ENCODE results near the gene SYNJ1.
A peak's percentile ranks its signal among the peaks of the same experiment; 100 is the strongest.

The SYNJ1 gene

DNA sequence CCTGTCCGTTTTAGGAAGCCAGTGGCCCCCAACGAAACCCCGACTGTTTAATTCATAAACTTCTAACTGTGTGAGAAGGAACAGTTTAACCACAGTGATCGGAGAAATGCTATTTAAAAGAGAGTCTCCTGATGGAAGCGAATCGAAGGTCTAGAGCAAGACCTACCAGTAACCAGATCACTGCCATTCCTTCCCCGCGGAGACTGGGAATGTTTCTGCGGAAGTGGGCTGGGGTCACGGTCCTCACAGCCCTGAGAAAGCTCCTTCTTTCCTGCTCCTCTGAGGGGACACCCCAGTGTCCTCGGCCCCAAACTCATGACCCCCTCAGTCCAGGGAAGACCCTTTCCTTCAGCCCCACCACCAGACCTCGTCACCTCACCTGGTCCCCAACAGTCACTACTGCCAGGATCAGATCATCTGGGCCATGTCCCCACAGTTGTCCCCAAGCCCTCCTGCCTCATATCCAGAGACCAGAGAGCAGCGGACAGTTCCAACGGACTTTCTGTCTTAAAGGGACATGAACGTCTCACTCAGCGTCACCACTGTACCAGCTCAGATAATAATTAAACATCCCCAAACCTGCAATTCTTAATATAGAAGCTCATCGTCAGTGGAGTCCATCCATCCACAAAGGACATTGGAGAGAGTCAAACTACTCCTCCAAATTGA, 142.6 kb downstream of the SYNJ1 start, which contains the start of gene TCP10L:
TSS of gene TCP10L (minus strand) at position 482 of the 669 bp plus-strand sequence. CDS start 1,219 bp downstream, outside the sequence.
- no peak within 1 kb of the TSS for H3K27ac ChIP-seq (ENCODE audit: low read depth in 2 of 2, low read length in 2 of 2)
- H3K4me1 ChIP-seq (ENCODE audit: control insufficient read depth in 2 of 2, insufficient read depth in 2 of 2, low read length in 2 of 2): no peaks in the 10 kb centered on the region
- H3K27me3 ChIP-seq (ENCODE audit: control insufficient read depth in 2 of 2, insufficient read depth in 2 of 2, low read length in 2 of 2): no peaks in the 10 kb centered on the region
- H3K4me3 ChIP-seq (ENCODE audit: low read length in 2 of 2): no peak within 1 kb of the TSS
- H3K9ac ChIP-seq (ENCODE audit: low read depth in 1 of 2, low read length in 2 of 2): peak within 1 kb of the TSS in 1 of 2 donors; percentile 17
- no peaks in the 10 kb centered on the region for H3K9me3 ChIP-seq (ENCODE audit: control insufficient read depth in 2 of 2, low read length in 2 of 2)
- H3K36me3 ChIP-seq (ENCODE audit: control insufficient read depth in 2 of 2, insufficient read depth in 2 of 2, low read length in 2 of 2): no peaks in the 10 kb centered on the region

DNA sequence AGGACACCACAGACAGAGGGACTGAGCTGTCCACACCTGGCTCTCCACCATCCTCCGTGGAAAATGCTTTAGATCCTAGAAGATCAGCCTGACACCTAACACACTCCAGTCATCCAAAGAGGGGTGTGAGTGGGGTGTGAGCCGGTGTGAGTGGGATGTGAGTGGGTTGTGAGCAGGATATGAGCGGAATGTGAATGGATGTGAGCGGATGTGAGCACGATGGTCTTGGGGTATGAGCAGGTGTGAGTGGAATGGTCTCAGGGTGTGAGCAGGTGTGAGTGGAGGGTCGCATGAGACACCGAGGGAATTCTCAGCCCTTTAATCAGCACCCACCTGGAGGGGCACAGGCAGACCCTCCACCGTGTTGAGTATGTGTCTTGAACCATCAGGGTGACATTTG, 143.3 kb downstream of the SYNJ1 start:
- no peaks in the 10 kb centered on the region for H3K9me3 ChIP-seq (ENCODE audit: control insufficient read depth in 2 of 2, low read length in 2 of 2)
- H3K4me3 ChIP-seq (ENCODE audit: low read length in 2 of 2): no peak overlapping the region
- H3K4me1 ChIP-seq (ENCODE audit: control insufficient read depth in 2 of 2, insufficient read depth in 2 of 2, low read length in 2 of 2): no peaks in the 10 kb centered on the region
- no peaks in the 10 kb centered on the region for H3K27me3 ChIP-seq (ENCODE audit: control insufficient read depth in 2 of 2, insufficient read depth in 2 of 2, low read length in 2 of 2)
- H3K27ac ChIP-seq (ENCODE audit: low read depth in 2 of 2, low read length in 2 of 2): no peak overlapping the region
- H3K36me3 ChIP-seq (ENCODE audit: control insufficient read depth in 2 of 2, insufficient read depth in 2 of 2, low read length in 2 of 2): no peaks in the 10 kb centered on the region
- H3K9ac ChIP-seq (ENCODE audit: low read depth in 1 of 2, low read length in 2 of 2): no peak overlapping the region

DNA sequence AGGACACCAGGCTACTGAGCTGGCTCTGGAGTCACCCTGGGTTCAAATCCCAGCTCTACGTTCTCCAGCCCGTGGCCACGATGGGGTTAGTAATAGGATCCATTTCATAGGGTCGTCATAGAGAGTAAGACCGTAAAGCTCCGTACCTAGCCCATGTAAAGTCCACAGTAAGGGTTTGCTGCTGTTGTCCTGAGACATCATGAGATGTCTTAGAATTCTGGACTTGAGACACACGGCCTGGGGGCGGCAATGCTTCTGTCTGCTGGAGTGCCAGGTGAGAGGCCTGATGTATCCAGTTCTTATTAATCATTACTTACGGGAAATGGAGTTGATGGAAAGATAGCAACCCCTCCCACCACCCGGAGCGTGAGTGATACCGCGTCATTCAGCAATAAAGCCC, 146.1 kb downstream of the SYNJ1 start:
- Histone ChIP-seq H3K4me1 (ENCODE audit: control insufficient read depth in 2 of 2, insufficient read depth in 2 of 2, low read length in 2 of 2) (no peaks in the 10 kb centered on the region), H3K9ac (ENCODE audit: low read depth in 1 of 2, low read length in 2 of 2) (no peak overlapping the region), H3K9me3 (ENCODE audit: control insufficient read depth in 2 of 2, low read length in 2 of 2) (no peaks in the 10 kb centered on the region), H3K36me3 (ENCODE audit: control insufficient read depth in 2 of 2, insufficient read depth in 2 of 2, low read length in 2 of 2) (no peaks in the 10 kb centered on the region), H3K4me3 (ENCODE audit: low read length in 2 of 2) (no peak overlapping the region), H3K27me3 (ENCODE audit: control insufficient read depth in 2 of 2, insufficient read depth in 2 of 2, low read length in 2 of 2) (no peaks in the 10 kb centered on the region), H3K27ac (ENCODE audit: low read depth in 2 of 2, low read length in 2 of 2) (no peak overlapping the region)

DNA sequence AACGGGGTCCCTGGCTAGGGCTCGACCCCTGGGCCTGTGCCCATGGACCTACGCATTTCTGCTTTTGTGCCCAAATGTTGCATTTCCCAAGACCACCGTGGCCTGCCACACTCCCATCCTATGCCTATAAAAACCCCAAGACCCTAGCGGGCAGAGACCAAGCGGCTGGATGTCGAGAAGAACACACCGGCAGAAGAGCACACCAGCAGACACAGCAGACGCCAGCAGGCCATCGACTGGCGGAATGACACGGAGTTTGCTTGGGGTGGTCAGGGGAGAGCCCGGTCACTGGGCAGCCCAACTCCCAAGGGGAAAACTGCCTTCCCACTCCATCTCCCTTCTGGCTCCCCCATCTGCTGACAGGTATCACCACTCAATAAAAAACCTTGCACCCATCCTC, 146.9 kb downstream of the SYNJ1 start:
- no peaks in the 10 kb centered on the region for H3K4me1 ChIP-seq (ENCODE audit: control insufficient read depth in 2 of 2, insufficient read depth in 2 of 2, low read length in 2 of 2)
- no peaks in the 10 kb centered on the region for H3K36me3 ChIP-seq (ENCODE audit: control insufficient read depth in 2 of 2, insufficient read depth in 2 of 2, low read length in 2 of 2)
- H3K4me3 ChIP-seq (ENCODE audit: low read length in 2 of 2): no peak overlapping the region
- no peaks in the 10 kb centered on the region for H3K9me3 ChIP-seq (ENCODE audit: control insufficient read depth in 2 of 2, low read length in 2 of 2)
- H3K27ac ChIP-seq (ENCODE audit: low read depth in 2 of 2, low read length in 2 of 2): no peak overlapping the region
- no peak overlapping the region for H3K9ac ChIP-seq (ENCODE audit: low read depth in 1 of 2, low read length in 2 of 2)
- H3K27me3 ChIP-seq (ENCODE audit: control insufficient read depth in 2 of 2, insufficient read depth in 2 of 2, low read length in 2 of 2): no peaks in the 10 kb centered on the region
